T-helper 9 cell (primary cell): ENCODE measurements around the gene PUS1.

Source experiments
- DNase-seq: peaks from one replicate; pipeline ENCODE4 v3.0.0-alpha.2; 2020

The PUS1 gene

DNA sequence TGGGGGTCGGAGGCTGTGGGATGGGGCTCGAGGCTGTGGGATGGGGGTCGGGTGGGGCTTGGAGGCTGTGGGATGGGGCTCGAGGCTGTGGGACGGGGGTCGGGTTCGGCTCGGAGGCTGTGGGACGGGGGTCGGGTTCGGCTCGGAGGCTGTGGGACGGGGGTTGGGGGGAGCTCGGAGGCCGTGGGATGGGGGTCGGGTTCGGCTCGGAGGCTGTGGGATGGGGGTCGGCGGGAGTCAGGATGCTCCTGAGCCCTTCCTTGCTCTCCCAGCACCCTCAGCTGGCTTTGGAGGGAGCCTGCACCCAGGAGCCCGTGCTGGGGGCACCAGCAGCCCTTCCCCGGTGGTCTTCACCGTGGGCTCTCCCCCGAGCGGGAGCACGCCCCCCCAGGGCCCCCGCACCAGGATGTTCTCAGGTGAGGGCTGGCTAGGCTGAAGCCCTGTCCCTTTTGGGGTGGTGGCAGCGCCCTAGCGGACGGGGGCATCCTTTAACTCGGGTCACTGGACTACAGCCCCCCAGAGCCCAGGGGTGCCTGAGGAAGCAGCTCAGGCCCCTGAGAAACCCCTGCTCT is 11.9 kb upstream of the PUS1 start:
- no peak for DNase-seq

DNA sequence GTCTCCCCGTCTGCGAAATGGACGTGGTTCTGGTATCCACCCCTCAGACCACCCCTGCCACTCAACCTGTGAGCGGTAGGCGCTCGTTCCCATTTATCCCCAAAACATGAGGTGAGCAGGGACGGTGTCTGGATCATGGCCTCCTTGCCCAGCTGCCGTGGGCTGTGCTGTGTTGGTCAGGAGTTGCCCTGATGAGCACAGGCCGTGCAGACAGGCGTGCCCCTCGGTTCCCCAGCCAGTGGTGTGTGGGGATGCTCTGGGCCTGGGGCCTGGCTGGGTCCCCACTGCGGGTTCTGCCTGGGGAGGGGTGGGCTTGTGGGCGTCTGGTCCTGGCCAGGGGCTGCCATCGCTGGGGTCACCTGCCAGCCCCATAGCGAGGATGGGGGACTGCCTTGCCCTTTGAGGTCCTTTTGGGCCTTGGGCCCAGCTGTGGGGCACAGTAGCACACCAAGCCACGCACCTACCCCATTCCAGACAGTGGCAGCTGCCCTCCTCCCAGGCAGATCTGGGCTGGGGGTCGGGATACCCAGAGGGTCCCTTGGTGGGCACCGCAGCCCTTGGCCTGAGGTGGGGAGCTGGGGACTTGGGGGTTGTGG is 11.3 kb upstream of the PUS1 start:
- no peak for DNase-seq

DNA sequence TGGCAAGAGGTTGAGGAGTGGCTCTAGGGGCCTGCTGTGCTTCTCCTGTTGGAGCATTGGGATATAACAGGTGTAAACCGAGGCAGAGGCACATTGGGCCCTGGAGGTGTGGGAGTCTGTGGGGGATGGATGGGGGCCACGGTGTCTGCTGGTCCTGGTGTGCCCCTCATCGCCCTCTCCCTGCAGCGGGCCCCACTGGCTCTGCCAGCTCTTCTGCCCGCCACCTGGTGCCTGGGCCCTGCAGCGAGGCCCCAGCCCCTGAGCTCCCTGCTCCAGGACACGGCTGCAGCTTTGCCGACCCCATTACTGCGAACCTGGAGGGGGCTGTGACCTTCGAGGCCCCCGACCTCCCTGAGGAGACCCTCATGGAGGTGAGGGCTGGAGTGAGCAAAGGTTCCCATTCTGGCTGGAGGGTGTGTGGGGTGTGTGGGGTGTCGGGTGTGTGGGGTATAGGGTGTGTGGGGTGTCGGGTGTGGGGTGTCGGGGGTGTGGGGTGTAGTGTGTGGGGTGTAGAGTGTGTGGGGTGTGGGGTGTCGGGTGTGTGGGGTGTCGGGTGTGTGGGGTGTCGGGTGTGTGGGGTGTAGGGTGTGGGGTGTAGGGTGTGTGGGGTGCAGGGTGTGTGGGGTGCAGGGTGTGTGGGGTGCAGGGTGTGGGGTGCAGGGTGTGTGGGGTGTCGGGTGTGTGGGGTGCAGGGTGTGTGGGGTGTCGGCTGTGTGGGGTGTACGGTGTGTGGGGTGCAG is 10.6 kb upstream of the PUS1 start:
- no peak for DNase-seq

DNA sequence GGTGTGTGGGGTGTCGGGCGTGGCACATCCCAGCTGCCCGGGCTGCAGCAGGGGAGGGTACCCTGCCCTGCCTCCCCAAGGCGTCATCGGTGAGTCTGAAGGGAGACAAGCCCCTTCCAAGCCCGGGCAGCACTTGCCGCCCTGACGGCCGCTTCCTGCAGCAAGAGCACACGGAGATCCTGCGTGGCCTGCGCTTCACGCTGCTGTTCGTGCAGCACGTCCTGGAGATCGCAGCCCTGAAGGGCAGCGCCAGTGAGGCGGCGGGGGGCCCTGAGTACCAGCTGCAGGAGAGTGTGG is 10.1 kb upstream of the PUS1 start:
- DNase-seq: no peak

DNA sequence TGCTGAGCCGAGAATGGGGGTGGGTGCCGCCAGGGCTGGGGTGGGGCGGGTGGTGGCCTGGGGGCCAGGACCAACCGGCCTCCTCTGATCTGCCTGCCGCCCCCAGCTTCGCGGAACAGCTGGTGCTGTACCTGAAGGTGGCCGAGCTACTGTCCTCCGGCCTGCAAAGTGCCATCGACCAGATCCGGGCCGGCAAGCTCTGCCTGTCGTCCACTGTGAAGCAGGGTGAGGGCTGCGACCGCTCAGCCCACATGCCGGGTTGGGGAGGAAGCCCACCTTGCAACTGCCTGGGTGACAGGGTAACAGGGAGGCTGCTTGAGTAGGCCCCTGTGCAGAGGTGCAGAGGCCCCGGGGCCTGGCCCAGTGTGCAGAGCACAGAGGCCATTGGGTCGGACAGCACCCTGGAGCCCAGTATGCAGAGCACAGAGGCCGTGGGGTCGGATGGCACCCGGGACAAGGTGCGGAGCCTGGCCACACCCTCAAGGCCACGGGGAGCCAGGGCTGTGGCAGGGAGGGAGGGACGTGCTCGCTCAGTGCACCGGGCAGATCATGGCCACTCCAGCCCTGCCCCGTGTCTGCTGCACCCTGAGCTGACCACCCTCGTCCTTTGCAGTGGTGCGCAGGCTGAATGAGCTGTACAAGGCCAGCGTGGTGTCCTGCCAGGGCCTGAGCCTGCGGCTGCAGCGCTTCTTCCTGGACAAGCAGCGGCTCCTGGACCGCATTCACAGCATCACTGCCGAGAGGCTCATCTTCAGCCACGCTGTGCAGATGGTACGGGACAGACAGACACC is 9.5 kb upstream of the PUS1 start:
- DNase-seq: no peak

DNA sequence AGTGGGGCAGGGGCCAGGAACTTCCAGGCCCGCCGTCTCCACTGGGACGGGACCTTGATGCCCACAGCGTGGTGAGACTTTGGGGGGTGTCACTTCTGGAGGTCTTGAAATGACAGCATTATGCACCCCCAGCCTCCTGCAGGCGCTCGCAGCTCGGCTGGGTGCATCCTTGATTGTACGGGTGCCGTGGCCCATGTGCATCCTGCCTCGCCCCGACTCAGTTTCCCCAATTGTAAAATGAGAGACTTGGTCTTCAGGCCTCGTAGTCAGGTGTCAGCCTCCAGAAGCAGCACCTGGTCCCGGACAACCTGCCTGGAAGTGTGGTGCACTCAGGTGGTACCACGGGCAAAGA is 8.9 kb upstream of the PUS1 start:
- no peak for DNase-seq

DNA sequence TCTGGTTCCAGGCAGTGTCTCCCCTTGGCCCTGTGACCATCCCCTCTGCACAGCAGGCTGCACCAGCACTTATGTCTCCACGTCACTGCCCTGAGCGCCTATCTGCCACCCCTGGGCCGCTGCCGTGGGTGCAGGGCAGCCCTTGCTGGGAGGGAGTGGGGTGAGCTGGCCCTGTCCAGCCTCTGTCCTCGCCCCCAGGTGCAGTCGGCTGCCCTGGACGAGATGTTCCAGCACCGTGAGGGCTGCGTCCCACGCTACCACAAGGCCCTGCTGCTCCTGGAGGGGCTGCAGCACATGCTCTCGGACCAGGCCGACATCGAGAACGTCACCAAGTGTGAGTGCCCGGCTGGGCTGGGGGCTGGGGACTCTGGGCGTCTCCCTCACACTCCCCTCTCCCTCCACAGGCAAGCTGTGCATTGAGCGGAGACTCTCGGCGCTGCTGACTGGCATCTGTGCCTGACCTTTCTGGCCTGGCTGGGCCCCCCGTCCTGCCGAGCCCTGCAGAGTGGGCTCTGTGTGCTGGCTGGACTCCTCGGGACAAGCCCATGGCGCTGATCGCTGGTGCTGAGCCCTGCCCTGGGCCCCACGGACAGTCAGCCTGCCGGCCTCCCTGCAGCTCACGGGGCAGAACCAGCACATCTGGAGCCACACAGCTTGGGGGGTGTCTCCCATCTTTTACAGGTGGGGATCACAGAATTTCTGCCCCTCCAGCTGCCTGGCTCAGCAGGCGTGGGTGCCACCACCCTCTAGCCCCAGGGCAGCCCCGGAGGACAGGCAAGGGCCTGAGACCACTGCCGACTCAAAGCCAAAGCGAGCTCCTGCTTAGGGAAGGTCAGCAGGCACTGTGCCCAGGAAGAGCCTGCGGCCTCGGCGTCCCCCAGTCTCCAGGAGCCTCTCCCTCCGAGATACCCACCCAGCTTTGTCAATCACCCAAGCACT is 7.9 kb upstream of the PUS1 start:
- DNase-seq: no peak

DNA sequence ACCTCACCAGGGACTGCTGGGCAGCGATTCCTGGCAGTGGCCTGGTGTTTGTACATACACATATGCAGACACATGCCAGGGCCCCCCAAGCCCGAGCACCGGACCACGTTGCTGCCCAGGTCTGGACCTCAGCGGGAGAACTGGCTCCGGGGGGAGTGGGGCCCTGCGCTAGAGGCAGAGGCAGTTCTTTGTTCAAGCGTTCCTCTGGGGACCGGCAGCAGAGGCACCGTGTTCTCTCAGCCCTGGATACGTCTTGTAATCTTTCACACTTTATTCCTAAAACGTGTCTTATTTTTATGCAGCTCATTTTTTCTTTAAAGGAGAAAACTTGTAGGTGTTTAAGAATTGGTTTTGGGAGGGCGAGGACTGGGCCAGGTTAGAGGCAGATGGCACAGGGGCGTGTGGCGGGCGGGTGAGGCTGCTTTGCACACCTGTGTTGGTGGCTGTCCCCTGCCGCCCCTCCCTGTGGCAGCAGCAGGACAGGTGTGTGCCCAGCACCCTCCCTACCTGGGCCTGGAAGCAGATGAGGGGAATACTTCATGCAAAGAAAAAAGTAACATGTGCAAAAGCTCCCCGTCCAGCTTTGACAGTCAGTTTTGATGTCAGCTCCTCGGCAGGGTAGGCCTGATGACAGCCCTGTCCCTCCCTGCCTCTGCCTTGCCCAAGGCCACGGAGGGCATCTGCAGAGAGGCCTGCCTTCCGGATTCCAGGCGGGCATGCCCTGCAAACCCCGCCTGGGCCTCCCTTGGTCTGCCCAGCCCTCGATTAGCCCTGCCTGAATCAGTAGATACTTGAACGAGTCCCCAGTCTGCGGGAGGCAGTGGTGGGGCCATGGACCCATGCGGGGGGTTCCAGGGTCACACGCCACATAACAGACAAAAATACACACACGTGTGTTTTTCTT is 7.0 kb upstream of the PUS1 start:
- no peak for DNase-seq

DNA sequence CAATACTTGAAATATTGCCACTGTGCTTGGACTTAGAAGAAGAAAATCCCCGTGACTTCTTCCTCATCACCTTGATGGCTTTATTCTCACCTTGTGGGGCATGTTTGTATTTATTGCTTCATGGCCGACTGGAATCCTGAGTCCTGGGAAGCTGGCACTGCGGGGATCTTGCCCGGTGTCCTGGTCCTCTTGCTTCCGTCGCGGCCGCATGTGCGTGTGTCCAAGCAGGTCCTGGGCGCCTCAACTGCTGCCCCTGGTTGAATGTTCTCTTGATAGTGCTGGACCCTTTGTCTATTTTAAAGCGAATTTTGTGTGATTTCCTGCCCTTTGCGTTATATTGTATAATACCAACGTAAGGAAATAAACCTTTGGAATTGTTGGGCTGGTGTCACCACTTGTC is 6.3 kb upstream of the PUS1 start:
- no peak for DNase-seq

DNA sequence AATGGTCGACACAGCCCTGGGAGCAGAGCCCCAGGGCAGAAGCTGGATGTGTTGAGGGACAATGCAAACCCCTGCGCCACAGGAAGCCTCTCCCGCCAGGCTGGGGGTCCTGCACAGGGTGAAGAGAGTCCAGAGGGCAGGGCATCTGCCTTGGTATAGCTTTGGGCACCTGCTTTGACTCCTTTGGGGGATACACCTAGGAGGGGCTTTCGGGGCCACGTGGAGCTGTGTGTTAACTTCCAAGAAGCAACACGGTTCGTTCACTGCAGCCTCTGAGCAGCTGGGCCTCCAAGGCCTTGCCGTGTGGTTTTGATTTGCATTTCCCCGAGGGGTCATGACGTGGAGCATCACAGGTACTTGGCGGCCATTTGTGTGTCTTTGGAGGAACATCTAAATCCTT is 5.8 kb upstream of the PUS1 start:
- no peak for DNase-seq

DNA sequence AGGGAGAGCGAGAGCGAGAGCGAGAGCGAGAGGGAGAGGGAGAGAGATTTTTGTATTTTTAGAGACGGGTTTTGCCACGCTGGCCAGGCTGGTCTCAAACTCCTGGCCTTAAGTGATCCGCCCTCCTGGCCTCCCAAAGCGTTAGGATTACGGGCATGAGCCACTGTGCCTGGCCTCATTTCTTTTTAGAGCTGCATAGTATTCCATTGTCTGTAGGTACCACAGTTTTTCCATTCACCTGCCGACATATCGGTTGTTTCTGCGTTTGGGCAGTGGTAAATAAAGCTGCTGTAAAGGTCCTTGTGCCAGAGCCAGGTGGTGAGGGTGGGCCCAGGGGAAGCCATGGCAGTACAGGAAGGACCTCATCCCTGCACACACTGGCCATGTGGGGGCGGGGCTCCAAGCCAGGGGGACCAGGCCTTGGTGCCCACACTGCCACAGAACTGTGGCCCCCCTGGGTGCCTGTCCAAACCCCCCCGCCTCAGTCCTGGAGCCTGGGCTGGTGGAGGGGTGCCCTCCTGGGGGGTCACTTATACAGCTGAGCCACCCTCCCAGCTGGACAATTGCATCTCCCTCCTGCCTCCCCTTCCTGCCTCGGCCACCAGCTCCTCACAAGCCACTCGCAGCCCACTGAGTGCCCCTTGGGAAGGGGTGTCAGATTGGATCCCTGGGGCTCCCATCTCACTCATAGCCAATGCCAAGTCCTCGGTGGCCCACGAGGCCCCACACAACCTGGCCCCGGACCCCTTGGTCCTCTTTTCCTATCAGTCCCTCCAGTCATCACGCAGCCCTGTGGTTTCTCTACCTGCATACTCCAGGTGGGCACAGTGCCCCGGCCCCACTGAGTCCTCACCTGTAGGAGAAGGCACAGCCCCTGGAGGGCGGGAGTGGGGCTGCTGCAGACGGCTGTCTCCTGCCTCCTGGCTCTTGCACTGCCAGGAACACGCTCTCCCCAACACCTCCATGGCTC is 1.7 kb upstream of the PUS1 start:
- DNase-seq: no peak

DNA sequence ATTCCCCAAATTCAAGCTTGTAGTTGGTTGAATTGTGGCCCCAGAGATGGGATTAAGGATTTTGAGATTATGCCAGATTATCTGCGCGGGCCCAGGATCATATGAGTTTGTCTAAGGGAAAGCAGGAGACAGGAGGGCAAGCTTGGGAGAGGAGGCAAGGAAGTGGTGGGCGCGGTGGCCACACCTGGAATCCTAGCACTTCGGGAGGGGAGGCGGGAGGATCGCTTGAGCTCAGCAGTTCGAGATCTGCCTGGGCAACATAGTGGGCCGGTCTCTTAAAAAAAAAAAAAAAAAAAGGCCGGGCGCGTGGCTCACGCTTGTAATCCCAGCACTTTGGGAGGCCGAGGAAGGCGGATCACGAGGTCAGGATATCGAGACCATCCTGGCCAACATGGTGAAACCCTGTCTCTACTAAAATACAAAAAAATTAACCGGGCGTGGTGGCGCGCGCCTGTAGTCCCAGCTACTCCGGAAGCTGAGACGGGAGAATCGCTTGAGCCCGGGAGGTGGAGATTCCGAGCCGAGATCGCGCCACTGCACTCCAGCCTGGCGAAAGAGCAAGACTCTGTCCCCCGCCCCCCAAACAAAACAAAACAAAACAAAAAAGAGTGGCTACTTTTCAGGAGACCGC is 881 bp upstream of the PUS1 start:
- DNase-seq: no peak

DNA sequence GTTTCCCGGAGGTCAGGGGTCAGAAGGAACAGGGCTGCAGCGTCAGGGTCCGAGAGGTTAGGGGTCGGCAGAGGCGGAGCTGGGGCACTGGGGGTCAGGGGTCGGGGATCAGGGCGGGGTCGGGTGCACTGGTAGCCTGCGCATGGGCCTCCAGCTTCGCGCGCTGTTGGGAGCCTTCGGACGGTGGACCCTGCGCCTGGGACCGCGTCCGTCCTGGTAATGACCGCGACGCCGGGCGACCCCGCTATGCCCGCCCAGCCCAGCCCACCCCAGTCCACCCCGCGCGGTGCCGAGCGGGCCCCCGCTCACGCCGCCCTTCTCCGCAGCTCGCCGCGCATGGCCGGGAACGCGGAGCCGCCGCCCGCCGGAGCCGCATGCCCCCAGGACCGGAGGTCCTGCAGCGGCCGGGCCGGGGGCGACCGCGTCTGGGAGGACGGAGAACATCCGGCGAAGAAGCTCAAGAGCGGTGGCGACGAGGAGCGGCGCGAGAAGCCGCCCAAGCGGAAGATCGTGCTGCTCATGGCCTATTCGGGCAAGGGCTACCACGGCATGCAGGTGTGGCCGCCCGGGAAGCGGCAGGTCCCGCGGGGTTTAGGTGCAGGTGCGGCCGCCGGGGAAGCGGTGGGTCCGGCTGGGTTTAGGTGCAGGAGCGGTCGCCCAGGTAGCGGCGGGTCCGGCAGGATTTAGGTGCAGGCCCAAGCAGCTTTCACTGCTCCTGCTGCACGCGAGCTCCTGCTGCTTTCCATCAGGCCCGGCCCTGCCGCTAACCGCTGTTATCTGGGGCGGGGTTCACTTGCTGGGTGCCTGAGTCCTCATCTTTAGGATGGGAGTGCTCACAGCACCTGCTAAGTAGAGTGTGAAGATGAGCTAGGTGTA is 743 bp downstream of the PUS1 start:
- DNase-seq: peak; percentile 20

DNA sequence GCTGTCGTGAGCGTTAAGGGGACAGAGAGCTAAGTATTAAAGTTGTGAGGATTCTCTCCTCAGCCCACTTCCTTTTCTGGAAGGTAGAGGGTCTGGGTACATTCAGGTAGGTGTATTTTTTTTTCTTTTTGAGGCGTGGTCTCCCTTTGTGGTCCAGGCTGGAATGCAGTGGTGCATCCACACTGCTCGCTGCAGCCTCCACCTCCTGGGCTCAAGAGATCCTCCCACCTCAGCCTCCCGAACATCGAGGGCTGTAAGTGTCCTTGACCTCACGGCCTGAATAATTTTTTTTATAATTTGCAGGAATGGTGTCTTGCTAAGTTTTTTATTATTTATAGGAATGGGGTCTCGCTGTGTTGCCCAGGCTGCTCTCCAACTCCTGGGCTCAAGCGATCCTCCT is 1.4 kb downstream of the PUS1 start:
- no peak for DNase-seq

DNA sequence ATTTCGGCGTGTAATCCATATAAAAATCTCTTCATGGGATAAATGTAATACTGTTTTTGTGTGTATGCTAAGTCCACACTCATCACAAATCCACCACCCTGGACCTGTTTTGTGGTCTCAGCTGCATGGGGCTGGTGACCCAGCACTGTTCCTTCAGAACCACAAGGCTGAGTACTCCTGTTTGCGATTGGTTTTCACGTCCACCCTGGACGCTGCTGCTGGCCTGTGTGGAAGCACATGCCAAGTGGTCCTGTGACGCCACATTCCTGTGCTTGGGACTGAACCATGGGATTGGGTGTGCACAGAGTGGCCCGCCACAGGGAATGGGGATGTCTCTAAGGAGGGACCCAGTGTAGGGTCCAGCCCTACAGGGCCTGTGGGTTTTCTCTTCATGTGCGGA is 4.3 kb downstream of the PUS1 start:
- DNase-seq: no peak

DNA sequence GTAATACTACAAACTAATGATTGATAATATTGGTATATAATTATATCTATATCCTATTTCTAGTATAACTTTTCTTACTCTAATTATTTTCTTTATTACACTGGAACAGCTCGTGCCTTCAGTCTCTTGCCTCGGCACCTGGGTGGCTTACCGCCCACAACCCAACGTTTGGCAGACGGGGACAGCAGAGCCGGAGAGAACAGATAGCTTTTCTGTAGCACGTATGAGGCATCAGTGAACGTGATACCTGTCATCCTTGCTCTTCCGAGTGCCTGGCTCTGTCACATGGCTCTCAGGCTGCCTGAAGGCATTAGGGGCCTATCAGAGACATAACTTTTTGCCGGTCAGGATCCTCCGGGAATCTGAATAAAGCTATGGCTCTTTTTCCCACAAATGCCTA is 5.5 kb downstream of the PUS1 start:
- DNase-seq: no peak

DNA sequence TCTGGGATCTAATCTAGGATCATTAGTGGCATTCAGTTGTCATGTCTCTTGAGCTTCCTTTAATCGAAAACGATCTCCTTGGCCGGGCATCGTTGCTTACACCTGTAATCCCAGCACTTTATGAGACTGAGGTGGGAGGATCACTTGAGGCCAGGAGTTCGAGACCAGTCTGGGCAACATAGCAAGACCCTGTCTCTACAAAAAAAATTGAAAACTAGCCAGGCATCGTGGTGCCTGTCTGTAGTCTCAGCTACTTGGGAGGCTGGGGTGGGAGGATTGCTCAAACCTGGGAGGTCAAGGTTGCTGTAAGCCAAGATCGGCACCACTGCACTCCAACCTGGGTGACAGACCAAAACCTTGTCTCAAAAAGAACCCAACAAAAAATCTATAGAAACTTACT is 9.0 kb downstream of the PUS1 start:
- DNase-seq: no peak

DNA sequence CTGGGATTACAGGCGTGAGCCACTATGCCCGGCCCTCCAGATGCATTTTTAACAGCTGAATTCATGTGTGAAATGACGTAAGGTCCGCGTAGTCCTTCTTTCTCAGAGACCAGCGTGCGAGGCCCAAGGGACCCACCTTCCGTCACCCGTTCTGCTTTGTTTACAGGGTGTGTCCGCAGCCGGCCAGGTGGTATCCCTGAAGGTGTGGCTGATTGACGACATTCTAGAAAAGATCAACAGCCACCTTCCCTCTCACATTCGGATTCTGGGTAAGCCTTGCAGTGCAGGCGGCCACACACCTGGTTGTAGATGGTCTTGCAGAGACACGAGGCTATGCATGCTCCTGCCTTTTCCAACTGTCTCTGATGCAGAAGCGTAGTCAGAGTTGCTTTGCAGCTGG is 9.9 kb downstream of the PUS1 start:
- no peak for DNase-seq

DNA sequence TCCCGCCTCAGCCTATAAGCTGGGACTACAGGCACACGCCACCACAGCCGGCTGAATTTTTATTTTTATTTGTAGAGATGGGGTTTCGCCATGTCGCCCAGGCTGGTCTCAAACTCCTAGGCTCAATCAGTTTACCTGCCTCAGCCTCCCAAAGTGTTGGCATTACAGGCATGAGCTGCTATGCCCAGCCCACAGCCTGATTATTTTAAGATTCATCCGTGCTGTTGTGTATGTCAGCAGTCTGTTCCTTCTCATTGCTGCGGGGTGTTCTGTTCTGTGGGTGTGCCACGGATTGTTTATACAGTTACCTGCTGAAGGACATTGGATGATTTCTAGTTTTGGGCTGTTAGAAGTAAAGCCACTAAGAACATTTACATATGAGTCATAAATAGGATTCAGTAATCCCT is 11.1 kb downstream of the PUS1 start:
- no peak for DNase-seq
